ENCODE results near the gene SCAMP4.

DNA sequence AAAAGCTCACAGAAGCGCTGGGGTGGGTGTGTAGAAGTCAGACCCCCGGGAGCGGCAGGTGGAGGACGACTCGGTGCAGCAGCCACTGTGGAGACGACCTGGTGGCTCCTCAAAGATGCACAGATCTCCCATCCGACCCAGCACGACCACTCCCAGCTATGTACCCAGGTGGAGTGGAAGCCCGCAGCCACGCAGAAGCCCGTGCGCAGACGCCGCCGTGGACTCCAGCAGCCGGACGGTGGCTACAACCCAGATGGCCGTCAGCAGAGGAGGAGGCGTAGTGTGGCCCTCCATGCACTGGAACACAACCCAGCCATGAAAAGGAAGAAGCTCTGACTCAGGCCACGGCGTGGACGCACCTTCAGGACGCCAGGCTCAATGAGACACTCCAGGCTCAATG, 57.5 kb downstream of the SCAMP4 start:
- TF ChIP-seq EZH2 (IDR thresholded peaks at IDR 0.05; ENCODE audit: borderline replicate concordance), result no peak
- TF ChIP-seq, protein P1, sequence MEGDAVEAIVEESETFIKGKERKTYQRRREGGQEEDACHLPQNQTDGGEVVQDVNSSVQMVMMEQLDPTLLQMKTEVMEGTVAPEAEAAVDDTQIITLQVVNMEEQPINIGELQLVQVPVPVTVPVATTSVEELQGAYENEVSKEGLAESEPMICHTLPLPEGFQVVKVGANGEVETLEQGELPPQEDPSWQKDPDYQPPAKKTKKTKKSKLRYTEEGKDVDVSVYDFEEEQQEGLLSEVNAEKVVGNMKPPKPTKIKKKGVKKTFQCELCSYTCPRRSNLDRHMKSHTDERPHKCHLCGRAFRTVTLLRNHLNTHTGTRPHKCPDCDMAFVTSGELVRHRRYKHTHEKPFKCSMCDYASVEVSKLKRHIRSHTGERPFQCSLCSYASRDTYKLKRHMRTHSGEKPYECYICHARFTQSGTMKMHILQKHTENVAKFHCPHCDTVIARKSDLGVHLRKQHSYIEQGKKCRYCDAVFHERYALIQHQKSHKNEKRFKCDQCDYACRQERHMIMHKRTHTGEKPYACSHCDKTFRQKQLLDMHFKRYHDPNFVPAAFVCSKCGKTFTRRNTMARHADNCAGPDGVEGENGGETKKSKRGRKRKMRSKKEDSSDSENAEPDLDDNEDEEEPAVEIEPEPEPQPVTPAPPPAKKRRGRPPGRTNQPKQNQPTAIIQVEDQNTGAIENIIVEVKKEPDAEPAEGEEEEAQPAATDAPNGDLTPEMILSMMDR (IDR thresholded peaks at IDR 0.05; ENCODE audit: poor library complexity), result no peak

All from hepatocyte (in vitro differentiated cells).